ENCODE measurements around the gene EXOC6. TPM values are rescaled to one million over a fixed set of nuclear protein-coding genes. Genes with fewer than 3 reads are reported as not detected.

EXOC6 gene
- total and polyA plus RNA-seq, 10 of the 15 experiments (the other 5 are each of a cell fraction or from before 2014, with no cell fraction given), result 7.6 to 53.8 (median 13.3) TPM

DNA sequence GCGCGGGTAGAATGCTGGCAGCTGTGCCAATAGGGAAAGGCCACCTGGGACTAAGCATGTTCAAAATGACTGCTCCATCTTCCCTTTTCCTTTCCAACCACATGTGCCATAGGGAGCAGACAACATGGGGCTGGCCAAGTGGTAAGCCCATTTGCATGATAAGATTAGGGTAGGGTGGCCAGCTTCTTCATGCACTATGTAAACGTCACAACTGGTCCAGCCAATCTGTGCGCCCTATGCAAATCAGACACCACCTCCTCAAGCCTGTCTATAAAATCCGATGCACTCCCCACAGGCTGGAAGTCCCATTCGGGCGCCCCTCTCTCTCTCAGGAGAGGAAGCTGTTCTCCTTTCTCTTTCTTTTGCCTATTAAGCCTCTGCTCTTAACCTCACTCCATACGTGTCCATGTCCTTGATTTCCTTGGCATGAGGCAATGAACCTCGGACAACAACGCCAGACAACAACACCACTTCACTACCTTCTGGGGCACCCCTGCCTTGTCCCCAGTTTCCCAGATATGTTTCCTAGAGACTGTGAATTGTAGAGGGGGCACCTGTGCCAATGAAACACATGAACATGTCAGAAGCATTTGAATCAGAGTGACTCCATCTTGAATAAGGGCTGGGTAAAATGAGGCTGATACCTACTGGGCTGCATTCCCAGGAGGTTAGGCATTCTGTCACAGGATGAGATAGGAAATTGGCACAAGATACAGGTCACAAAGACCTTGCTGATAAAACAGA is 19.1 kb upstream of the EXOC6 start:
- H3K9me3 ChIP-seq (replicated peaks; ENCODE audit: control insufficient read depth, insufficient read depth, low read length), result no peaks in the 10 kb centered on the region
- POLR2A ChIA-PET, result no interaction called here
- no peak overlapping the region for H3K27ac ChIP-seq (ENCODE audit: control insufficient read depth, insufficient read depth)
- no peaks in the 10 kb centered on the region for H3K79me2 ChIP-seq (ENCODE audit: control insufficient read depth, insufficient read depth, low read length)
- in situ Hi-C loops (cut with MboI), result no loop called here
- SMC1A ChIA-PET (ENCODE audit: uncharacterized antibody, unreplicated experiment), result no interaction called here
- H3K27me3 ChIP-seq (replicated peaks in 1 of 2; ENCODE audit: control insufficient read depth in 2 of 2, insufficient read depth in 2 of 2, low read length in 1 of 2), result no peaks in the 10 kb centered on the region
- H3K4me1 ChIP-seq (ENCODE audit: control insufficient read depth, insufficient read depth, low read length), result no peaks in the 10 kb centered on the region
- no peak overlapping the region for H3K9ac ChIP-seq (ENCODE audit: control insufficient read depth, insufficient read depth, low read length)
- H4K20me1 ChIP-seq (ENCODE audit: control insufficient read depth, insufficient read depth), result no peaks in the 10 kb centered on the region
- 92% methylated on average over 10 of the region's 10 CpGs for WGBS (ENCODE audit: insufficient coverage, insufficient replicate concordance, low lambda C conversion rate, missing lambda C conversion rate)
- no peaks in the 10 kb centered on the region for H3K36me3 ChIP-seq (ENCODE audit: control insufficient read depth in 2 of 2, insufficient read depth in 2 of 2, low read length in 1 of 2)
- intact Hi-C loops (cut with micrococcal nuclease; ENCODE audit: unreplicated experiment), result no loop called here
- FAIRE-seq, result no peak
- RAD21 ChIA-PET (ENCODE audit: unreplicated experiment), result no interaction called here
- TF ChIP-seq SIX5 (IDR thresholded peaks at IDR 0.05; ENCODE audit: low read depth, low read length, severe bottlenecking) (no peak), EZH2 (IDR thresholded peaks at IDR 0.05; ENCODE audit: borderline replicate concordance, control insufficient read depth, low read depth, low read length) (no peak), NR2C2 (IDR thresholded peaks at IDR 0.05; ENCODE audit: borderline replicate concordance, control insufficient read depth, insufficient read length, low read depth) (no peak), ESRRA (IDR thresholded peaks at IDR 0.05; ENCODE audit: low read length) (no peak), POLR2AphosphoS5 (IDR thresholded peaks at IDR 0.05; ENCODE audit: low read length) (no peak), JUND (IDR thresholded peaks at IDR 0.05; ENCODE audit: low read depth, low read length) (no peak), NFXL1 (IDR thresholded peaks at IDR 0.05; ENCODE audit: borderline replicate concordance) (no peak), PAX8 (IDR thresholded peaks at IDR 0.05) (no peak), HDGF (IDR thresholded peaks at IDR 0.05) (no peak), SUPT20H (IDR thresholded peaks at IDR 0.05; ENCODE audit: borderline replicate concordance, control insufficient read depth, low read depth, low read length) (no peak), TCF3 (IDR thresholded peaks at IDR 0.05; ENCODE audit: borderline replicate concordance, insufficient read depth, low read depth, low read length) (no peak), CBX3 (IDR thresholded peaks at IDR 0.05; ENCODE audit: borderline replicate concordance, low read depth) (no peak), HDAC6 (IDR thresholded peaks at IDR 0.05; ENCODE audit: unreplicated experiment) (no peak)
- TF ChIP-seq, protein P1, sequence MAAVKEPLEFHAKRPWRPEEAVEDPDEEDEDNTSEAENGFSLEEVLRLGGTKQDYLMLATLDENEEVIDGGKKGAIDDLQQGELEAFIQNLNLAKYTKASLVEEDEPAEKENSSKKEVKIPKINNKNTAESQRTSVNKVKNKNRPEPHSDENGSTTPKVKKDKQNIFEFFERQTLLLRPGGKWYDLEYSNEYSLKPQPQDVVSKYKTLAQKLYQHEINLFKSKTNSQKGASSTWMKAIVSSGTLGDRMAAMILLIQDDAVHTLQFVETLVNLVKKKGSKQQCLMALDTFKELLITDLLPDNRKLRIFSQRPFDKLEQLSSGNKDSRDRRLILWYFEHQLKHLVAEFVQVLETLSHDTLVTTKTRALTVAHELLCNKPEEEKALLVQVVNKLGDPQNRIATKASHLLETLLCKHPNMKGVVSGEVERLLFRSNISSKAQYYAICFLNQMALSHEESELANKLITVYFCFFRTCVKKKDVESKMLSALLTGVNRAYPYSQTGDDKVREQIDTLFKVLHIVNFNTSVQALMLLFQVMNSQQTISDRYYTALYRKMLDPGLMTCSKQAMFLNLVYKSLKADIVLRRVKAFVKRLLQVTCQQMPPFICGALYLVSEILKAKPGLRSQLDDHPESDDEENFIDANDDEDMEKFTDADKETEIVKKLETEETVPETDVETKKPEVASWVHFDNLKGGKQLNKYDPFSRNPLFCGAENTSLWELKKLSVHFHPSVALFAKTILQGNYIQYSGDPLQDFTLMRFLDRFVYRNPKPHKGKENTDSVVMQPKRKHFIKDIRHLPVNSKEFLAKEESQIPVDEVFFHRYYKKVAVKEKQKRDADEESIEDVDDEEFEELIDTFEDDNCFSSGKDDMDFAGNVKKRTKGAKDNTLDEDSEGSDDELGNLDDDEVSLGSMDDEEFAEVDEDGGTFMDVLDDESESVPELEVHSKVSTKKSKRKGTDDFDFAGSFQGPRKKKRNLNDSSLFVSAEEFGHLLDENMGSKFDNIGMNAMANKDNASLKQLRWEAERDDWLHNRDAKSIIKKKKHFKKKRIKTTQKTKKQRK (IDR thresholded peaks at IDR 0.05; ENCODE audit: low read depth, low read length), result no peak
- TF ChIP-seq, protein P2, sequence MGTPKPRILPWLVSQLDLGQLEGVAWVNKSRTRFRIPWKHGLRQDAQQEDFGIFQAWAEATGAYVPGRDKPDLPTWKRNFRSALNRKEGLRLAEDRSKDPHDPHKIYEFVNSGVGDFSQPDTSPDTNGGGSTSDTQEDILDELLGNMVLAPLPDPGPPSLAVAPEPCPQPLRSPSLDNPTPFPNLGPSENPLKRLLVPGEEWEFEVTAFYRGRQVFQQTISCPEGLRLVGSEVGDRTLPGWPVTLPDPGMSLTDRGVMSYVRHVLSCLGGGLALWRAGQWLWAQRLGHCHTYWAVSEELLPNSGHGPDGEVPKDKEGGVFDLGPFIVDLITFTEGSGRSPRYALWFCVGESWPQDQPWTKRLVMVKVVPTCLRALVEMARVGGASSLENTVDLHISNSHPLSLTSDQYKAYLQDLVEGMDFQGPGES (IDR thresholded peaks at IDR 0.05), result no peak
- BruUV-seq (replicated peaks), result no TSS peak
- no peak overlapping the region for H2AFZ ChIP-seq (ENCODE audit: control insufficient read depth, low read depth, low read length)
- no peak overlapping the region for H3K4me2 ChIP-seq (ENCODE audit: control insufficient read depth, insufficient read depth)
- CTCF ChIA-PET, result no interaction called here
- DNase-seq (ENCODE audit: low read depth, low spot score), result no peak
- ATAC-seq, result no peak
- H3K4me3 ChIP-seq, result no peak overlapping the region
